Activated naive CD4-positive, alpha-beta T cell treated with anti-CD3 and anti-CD28 coated beads, Interleukin-2, amount 50 U/mL, for 16 hours (primary cell): ENCODE results near the gene UBE2V1.
A peak's percentile ranks its signal among the peaks of the same experiment; 100 is the strongest.
"Not testable (repeated sequence)": the region's sequence is repeated elsewhere in the genome, so short reads cannot be mapped to it uniquely, and the experiment has no call there.

Source experiments
- DNase-seq: peaks from one replicate; pipeline ENCODE4 v3.0.0-alpha.2; 2020

Gene UBE2V1

DNA sequence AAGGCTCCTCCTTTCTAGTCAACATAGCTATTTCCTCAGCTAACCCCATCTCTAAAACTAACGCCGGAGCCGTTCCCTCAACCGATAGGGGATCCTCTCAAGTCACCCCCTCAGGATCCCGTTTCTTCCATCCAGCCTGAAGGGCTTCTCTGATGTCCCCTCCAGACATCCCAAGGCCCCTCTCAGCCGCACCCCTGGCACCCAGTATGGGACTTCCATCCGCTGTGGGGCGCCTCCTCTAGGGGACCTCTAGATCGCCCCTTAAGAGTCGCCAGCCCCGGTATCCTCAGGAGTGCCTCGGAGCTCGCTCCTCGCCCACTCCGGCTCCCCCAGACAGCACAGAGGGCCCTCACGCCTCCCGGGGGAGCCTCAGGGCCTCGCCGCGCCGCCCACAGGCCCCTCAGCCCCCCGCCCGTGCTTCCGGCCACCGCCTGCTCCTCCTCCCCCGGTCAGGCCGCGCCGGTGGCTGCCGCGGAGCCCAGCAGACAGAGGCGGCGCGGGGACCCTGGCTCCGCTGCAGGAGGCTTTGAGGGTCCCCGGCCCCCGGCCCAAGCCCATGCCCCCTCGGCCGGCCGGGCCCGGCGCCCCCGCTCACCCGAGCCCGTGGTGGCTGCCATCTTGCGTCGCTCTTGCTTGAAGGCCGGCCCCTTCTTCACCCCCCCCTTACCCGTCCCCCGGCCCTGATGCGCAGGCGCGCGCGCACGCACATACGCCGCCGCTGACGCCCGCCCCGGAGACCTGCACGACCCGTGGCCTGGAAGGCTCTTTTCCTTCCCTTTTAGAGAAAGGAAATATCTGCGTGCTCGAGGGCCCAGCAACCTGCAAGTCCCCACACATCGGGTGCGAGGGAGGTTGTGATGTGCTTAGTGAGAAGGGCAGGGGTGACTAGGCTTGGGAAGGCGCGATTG lies at the start of gene UBE2V1:
Gene UBE2V1, minus strand, starts transcription at position 639 of the 908 bp plus-strand sequence. Its CDS starts 22 bp downstream, at position 617.
- peak; percentile 88 for DNase-seq

DNA sequence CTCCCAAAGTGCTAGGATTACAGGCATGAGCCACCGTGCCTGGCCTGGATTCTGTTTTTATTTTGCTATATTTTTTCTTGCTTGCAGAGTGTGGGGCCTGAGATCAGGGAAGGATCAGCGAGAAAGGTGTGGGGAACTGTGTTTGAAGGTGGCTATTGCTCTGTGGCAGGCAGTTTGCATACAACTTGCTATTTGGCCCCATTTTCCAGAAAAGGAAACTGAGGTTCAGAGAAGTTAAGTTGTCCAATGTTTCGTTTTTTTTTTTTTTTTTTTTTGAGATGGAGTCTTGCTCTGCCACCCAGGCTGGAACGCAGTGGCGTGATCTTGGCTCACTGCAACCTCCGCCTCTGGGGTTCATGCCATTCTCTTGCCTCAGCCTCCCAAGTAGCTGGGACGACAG lies 48.5 kb upstream of the UBE2V1 start:
- DNase-seq, result not testable (repeated sequence)

DNA sequence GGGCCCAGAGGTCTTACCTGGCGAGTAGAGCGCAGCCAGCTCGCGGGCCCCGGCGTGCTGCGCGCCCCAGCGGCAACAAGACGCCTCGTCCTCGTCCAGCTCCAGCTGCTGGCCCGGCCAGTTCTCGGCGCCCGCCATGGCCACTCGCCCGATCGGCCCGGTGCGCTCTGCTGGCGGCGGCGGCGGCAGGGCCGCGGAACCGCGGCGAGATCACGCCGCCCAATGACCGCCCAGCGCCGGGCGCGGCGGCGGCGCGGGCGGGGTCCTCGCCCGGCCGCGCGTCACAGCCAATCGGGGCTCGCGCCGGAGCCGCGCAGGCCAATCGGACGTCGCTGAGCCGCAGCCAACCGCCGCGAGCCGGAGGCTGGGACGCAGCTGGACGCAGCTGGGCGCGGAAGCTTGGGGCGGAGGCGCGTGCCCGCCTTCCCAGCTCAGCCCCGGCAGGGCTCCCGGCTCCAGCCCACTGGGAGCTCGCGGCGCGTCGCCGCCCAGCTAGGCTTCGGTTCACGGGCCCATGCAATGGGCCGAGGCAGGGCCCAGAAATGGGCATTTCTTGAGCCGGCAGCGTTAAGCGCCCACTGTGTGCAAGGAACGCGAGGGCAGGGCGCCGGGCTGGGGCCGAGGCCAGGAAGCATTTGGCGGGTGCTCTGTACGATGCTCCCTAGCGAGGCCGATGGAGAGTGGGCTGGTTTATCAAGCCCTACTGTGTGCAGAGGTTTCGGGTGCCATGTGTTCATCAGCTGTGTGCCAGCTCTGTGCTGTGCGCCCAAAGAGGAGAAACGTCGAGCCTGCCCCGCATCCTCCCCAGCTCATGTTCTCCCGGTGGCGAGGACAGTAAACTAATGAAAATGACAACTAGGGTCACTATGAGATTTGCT lies 40.8 kb upstream of the UBE2V1 start, which contains the start of gene PEDS1:
Gene PEDS1, minus strand, starts transcription at position 224 of the 878 bp plus-strand sequence. Its CDS starts 86 bp downstream, at position 138.
- DNase-seq, result peak; percentile 83

GRCh38 chr20:50153153-50153499 lies 40.2 kb upstream of the UBE2V1 start:
- no peak for DNase-seq

DNA sequence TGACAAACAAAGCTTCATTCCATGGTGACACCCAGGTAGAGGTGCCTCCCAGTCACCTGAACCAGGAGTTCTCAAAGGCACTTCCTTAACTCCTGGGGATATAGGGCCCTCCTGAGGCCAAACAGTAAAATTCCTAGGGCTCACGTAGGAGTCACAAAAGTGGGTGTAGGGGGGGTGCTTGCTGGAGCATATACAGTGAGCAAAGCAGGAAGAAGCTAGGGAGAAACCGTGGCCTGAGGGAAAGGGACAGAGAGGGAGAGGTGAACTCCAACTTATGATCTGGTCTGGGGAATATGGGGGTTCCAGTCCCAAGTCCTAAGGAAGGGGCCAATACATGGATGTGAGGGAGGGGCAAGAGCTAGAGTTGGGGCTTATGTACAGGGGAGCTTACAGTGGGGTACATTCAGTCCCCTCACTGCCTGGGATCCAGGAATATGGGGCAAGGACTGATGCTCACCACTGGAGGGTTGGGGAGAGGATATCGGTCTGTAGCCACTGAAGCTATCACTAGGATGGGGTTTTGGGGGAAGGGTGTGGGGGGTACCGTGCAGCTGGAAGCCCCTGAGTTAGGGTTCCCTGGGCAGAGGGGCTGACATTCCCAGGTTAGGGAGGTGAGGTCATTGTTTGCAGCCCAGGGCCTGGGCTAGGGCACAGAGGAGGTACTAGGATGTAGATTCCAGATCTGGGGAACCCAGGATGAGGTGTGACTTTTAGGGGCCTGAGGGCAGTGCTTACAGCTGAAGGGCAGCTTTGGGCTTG lies 39.6 kb upstream of the UBE2V1 start:
- no peak for DNase-seq

GRCh38 chr20:50151034-50151743 lies 38.2 kb upstream of the UBE2V1 start:
- DNase-seq, result no peak

DNA sequence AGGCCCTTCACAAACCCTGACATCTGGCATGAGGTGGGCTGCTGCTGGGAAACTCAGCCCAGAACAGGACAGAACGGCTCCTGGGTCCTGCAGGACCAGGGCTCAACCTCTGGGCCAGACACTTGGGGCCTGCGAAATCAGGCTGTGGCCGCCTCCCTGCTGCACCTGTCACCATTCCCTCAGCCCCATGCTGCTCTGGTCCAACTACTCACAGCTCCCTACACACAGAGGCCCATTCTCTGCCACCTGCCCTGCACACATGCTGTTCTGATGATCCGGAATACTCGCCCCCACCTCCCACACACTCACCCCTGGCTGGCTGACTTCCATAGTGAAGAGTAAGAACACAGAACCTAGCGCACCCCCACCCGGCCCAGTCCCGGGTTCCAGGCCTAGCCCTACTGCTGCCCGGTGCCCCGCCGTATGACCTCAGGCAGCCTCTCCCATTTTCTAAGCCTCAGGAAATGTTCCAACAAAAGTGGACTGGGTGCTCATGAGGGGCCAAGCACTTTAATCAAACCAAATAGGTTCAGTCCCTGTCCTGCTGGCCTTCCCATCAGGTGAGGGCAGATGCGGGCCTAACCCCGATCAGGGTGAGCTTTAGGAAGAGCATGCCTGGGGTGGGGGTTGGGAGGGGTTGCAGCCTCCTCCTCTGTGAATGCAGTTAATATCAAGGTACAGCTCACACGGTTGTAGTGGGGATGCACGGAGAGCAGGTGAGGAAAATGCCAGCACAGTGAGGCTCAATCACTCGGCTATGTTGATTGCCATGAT lies 36.7 kb upstream of the UBE2V1 start:
- no peak for DNase-seq

DNA sequence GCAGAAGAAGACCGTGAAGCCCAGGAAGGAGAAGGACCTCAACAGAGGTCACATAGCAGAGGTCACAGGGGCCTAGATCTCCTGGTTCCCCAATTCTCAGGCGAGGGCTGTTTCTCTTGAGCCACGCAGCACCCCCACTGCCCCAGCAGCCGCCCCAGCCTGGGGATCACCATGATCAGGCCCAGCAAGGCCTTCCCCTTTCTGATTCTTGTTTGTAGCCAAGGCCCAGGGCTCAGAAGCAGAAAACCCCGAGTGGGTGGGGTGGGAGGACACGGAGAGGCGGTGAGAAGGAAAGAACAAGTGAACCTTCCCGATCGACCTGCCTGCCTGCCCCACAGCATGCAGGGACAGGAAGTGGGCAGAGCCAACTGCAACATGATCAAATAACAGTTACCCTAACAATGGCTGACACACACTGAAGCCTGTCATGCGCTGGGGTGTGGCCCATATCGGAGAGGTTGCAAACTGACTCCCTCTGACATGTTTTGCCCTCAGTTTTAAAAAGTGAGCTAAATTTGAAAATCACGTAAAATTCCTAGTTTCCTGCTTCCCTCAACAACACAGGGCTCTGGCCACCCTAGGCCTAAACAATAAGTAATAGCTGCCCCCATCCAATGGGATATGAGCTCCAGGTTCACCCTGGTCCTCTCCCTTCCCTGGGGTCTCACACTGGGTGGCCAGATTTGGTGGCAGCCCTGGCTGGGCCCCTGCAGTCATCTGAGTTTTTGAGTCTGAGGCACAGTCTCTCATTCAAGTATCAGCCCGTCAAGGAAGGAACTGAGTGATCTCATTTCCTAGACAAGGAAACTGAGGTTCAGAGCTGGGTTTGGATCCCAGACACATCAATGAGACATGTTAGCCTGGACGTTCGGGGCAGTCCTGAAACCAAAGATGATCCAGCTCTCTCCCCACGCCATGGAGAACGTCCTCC lies 34.0 kb upstream of the UBE2V1 start:
- peak; percentile 73 for DNase-seq

- DNase-seq, result no peak
Observed at GRCh38 chr20:50146214-50146613, 33.3 kb upstream of the UBE2V1 start.

DNA sequence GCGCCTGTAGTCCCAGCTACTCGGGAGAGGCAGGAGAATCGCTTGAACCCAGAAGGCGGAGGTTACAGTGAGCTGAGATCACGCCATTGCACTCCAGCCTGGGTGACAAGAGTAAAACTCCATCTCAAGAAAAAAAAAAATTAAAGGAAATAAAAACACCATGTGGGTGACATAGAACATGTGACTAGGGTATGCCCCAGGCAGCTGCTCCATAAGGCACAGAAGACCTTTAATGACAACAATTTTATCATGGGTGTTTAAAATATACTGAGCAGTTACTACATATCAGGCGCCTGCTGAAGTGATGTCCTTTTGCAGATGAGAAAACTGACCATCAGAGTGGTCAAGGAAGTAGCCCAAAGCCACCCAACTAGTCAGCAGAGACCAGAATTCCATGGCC lies 32.6 kb upstream of the UBE2V1 start:
- DNase-seq, result no peak

DNA sequence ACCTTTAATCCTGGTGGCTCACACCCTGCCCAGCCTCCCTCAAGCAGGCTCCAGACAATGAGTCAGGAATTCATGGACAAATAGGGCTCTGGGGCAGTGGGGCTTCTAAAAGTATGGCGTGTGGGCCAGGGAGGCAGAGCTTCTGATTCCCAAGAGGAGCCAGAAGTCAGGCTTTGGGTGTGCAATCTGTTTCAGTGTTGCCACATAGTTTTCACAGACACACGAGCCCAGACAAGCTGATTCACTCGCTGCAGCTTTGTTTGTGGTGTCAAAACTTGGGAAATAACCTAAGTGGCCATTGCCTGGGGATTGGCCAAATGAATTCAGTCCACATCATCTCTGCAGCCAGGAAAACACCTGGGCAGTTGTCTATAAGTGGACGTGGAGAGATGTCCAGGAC lies 31.4 kb upstream of the UBE2V1 start:
- DNase-seq, result no peak

DNA sequence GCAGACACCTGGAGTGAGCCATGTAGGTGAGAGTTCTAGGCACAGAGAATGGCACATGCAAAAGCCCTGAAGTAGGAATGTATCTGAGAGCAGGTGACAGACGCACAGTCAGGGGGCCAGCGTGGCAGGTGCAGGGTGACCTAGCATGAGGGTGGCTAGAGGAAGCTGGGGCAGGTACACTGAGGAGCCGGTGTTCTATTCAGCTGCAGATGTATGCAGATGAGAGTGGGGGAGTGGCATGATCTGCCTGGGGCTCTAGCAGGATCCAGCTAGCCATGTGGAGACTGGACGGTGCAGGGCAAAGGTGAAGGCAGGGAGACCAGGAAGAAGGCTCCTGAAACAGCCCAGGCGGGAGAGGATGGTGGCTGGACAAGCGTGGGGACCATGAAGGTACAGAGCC lies 29.9 kb upstream of the UBE2V1 start:
- DNase-seq, result no peak

DNA sequence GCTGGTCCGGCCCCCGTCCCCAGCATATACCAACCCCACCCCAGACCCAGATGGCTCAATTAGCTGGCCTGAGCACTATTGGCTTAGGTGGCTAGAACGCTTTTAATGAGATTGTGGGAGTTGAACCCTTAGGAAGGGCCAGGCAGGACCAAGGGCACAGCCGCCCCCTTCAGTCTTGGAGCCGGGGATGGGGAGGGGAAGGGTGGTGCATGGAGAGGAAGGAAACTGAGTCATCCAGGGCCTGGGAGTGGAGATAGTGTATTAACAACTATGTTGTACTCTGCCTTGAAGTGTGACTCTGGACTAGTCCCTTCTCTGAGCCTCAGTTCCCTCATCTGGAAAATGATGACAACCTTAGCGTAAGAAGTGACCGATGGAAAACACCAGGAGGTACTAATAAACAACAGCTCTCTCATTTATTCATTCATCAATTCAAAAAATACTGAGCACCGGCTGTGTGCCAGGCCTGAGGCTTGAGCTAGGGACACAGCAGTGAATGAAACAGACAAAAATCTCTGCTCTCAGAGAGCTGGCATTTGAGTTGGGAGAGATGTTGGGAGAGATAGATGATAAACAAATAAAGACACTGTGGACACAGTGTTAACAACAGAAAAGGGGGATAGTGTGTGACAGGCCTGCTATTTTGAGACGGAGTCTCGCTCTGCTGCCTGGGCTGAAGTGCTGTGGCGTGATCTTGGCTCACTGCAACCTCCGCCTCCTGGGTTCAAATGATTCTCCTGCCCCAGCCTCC lies 29.0 kb upstream of the UBE2V1 start:
- no peak for DNase-seq

GRCh38 chr20:50141018-50141675 lies 28.2 kb upstream of the UBE2V1 start:
- DNase-seq, result no peak

- no peak for DNase-seq
Observed at GRCh38 chr20:50140339-50140859, 27.4 kb upstream of the UBE2V1 start.

DNA sequence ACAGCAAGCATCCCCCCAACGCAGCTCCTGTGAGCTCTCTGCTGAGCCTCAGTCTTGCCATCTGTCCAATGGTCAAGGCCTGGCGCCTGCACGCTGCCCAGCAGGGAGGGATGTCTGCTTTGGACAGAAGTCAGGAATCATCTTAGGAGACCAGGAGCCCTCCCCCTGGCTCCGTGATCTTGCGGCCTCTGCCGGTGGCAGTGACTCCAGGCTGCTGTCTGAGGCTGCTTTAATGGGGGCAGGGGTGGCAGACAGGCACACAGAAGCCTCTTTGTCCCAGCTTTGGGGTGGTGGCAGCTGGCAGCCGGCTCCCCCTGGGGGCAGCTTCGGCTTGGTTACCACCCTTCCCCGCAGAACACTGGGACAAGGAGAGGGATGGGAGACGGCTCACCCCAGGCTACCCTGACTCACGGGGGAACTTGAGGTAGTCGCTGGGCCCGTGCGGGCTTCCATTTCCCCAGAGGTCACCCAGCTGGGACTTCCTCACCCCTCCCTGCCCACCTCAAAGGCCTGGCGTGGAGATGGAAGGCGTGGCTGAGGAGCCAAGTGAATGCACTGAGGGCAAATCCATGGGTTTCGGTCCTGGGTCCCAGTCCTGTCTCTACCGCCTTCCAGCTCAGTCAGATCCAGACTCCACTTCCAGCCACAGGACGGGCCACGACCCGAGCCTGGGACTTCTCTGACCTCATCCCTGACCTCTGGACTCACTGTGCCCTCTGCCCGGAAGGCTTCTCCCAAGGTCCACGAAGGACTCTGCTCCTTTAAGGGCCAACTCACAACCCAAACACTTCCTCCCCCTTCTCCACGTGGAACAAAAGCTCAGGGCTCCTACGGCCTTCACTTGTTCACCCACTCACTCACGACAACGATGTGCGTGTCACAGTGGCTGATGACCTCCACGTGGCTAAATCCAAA lies 25.8 kb upstream of the UBE2V1 start:
- no peak for DNase-seq

DNA sequence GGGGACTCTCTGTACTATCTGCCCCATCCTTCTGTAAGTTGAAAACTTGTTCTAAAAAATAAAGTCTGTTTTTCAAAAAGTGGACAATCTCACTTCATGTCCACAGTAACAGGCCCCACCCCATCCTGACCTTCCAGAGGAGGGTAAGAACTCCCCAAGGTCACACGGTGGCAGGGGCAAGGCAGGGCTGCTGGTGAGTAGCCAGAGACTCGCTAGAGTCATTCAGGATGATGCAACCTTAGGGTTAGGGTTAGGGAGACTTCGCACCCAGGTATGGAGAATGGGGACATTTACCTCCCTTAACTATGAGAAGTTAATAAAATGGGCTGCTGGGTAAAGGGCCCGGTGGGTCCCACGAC lies 25.1 kb upstream of the UBE2V1 start:
- DNase-seq, result no peak

- not testable (repeated sequence) for DNase-seq
Observed at GRCh38 chr20:50137702-50138101, 24.8 kb upstream of the UBE2V1 start.
